Lower leg skin (tissue), 3 donors: Measurements from ENCODE around the gene NUP98.

ENCODE experiments used
- POLR2A ChIP-seq, 2 donors: fragments of 450-650 bp; IDR thresholded peaks; one replicate each; pipeline ENCODE4 v1.6.1; 2016 to 2017; ENCODE audit warnings: antibody characterized with exemption in 2 of 2, mild to moderate bottlenecking in 1 of 2, moderate library complexity in 1 of 2
- TF ChIP-seq, protein P1 (sequence below), 3 donors: fragments of 450-650 bp; IDR thresholded peaks; one replicate each; pipeline ENCODE4 v1.5.1; 2016; ENCODE audit warnings: antibody characterized with exemption in 3 of 3, mild to moderate bottlenecking in 3 of 3, moderate library complexity in 2 of 3

DNA sequence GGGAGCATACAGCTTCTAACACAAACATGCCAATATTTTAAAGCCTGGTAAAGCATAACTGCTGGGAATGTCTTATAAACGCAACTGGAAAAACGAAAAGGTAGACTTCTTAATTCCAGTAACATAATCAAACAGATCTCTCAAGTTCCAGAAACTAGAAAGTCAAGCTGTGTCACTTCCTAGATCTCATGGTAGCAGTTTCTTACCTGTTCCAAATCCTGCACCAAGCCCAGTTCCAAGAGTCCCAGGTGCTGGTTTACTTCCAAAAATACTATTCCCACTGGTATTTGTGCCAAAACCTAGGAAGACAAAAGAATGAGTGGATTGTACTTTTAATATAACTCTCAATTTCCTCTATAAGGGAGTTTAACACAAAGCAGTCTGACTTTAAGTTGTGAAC lies 44.2 kb downstream of the NUP98 start:
- TF ChIP-seq, protein P1, sequence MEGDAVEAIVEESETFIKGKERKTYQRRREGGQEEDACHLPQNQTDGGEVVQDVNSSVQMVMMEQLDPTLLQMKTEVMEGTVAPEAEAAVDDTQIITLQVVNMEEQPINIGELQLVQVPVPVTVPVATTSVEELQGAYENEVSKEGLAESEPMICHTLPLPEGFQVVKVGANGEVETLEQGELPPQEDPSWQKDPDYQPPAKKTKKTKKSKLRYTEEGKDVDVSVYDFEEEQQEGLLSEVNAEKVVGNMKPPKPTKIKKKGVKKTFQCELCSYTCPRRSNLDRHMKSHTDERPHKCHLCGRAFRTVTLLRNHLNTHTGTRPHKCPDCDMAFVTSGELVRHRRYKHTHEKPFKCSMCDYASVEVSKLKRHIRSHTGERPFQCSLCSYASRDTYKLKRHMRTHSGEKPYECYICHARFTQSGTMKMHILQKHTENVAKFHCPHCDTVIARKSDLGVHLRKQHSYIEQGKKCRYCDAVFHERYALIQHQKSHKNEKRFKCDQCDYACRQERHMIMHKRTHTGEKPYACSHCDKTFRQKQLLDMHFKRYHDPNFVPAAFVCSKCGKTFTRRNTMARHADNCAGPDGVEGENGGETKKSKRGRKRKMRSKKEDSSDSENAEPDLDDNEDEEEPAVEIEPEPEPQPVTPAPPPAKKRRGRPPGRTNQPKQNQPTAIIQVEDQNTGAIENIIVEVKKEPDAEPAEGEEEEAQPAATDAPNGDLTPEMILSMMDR (IDR thresholded peaks at IDR 0.05), result no peak
- no peak for TF ChIP-seq POLR2A (IDR thresholded peaks at IDR 0.05)
